HEK293T (cell line): ENCODE measurements around the gene COMTD1.

Experiments used
- BHLHE40 ChIP-seq: fragments of 450-650 bp; IDR thresholded peaks from 2 replicates; pipeline ENCODE4 v1.6.1; 2016; ENCODE audit warnings: mild to moderate bottlenecking, moderate library complexity, borderline replicate concordance
- FOXK2 ChIP-seq: fragments of 450-650 bp; IDR thresholded peaks from 2 replicates; pipeline ENCODE4 v1.6.1; 2016; ENCODE audit warnings: mild to moderate bottlenecking
- FOXM1 ChIP-seq: fragments of 450-650 bp; IDR thresholded peaks from 2 replicates; pipeline ENCODE4 v1.6.1; 2017; ENCODE audit warnings: mild to moderate bottlenecking, borderline replicate concordance
- LEF1 ChIP-seq: fragments of 450-650 bp; IDR thresholded peaks from 2 replicates; pipeline ENCODE4 v1.6.1; 2017; ENCODE audit warnings: mild to moderate bottlenecking, borderline replicate concordance
- SP1 ChIP-seq: fragments of 450-650 bp; IDR thresholded peaks from 2 replicates; pipeline ENCODE4 v1.6.1; 2017
- SUZ12 ChIP-seq: fragments of 450-650 bp; IDR thresholded peaks from 2 replicates; pipeline ENCODE4 v1.6.1; 2016; ENCODE audit warnings: mild to moderate bottlenecking
- TARDBP ChIP-seq: fragments of 450-650 bp; IDR thresholded peaks from 2 replicates; pipeline ENCODE4 v1.6.1; 2016
- ZNF384 ChIP-seq: fragments of 450-650 bp; IDR thresholded peaks from 2 replicates; pipeline ENCODE4 v1.6.1; 2016

- TF ChIP-seq BHLHE40 (no peak), FOXK2 (no peak), FOXM1 (no peak), LEF1 (no peak), SUZ12 (no peak), ZNF384 (no peak), SP1 (no peak), TARDBP (no peak)
Observed at GRCh38 chr10:75280236-75280635, 44.5 kb upstream of the COMTD1 start.
